Endothelial cell of umbilical vein (primary cell): ENCODE data around the gene CFAP46. TPM values are rescaled to one million over a fixed set of nuclear protein-coding genes. Genes with fewer than 3 reads are reported as not detected.

ENCODE experiments used
- BruUV-seq: library from RNA; stranded (reverse); fragments of 400-500 nt; replicated peaks from 2 replicates; lab custom pipeline; 2021; lab: Mats Ljungman, UMichigan
- CTCF ChIA-PET: fragments of 300-600, 350-600 bp; sonication (Branson Sonifier 250); formaldehyde crosslinking; loops from one replicate; lab custom pipeline; 2021; ENCODE audit warnings: antibody characterized with exemption, inconsistent platforms; lab: Charles Lee
- POLR2A ChIA-PET: fragments of 300-600, 350-600 bp; sonication (Branson Sonifier 250); formaldehyde crosslinking; loops from one replicate; lab custom pipeline; 2021; ENCODE audit warnings: antibody characterized with exemption, inconsistent platforms; lab: Charles Lee
- DNase-seq: peaks from one replicate; pipeline ENCODE4 v3.0.0-alpha.2; 2011; ENCODE audit warnings: low read depth, low spot score
- FAIRE-seq: peaks from 2 replicates; lab custom pipeline; 2011; peaks lifted over from hg19 to GRCh38; lab: Jason Lieb, UNC
- H2AFZ ChIP-seq: 2 replicates; pipeline ENCODE4 v1.6.0; 2012; ENCODE audit warnings: low read depth, low read length, control low read depth, inconsistent platforms
- H3K27ac ChIP-seq: 2 replicates; pipeline ENCODE4 v1.5.1; 2011; ENCODE audit warnings: low read depth, mild to moderate bottlenecking, control low read depth, low read length, moderate library complexity; ENCODE audit not compliant: insufficient read depth
- H3K27me3 ChIP-seq, 2 experiments: 2 replicates each; pipeline versions ENCODE4 v1.6.0 to v1.6.1; 2011; ENCODE audit warnings: low read length in 2 of 2, mixed read lengths in 1 of 2; ENCODE audit not compliant: control insufficient read depth in 2 of 2, insufficient read depth in 2 of 2
- H3K36me3 ChIP-seq, 2 experiments: 2 replicates in 1 of 2; 3 replicates in 1 of 2; pipeline ENCODE4 v1.5.1; 2011; ENCODE audit warnings: low read length in 2 of 2, mild to moderate bottlenecking in 1 of 2, moderate library complexity in 1 of 2; ENCODE audit not compliant: control insufficient read depth in 2 of 2, insufficient read depth in 2 of 2; ENCODE audit errors: extremely low read depth in 1 of 2
- H3K4me1 ChIP-seq: 3 replicates; pipeline ENCODE4 v1.5.1; 2011; ENCODE audit warnings: mild to moderate bottlenecking, low read length; ENCODE audit not compliant: control insufficient read depth, insufficient read depth; ENCODE audit errors: extremely low read depth
- H3K4me2 ChIP-seq: 2 replicates; pipeline ENCODE4 v1.6.1; 2011; ENCODE audit warnings: low read length, control low read depth, mixed read lengths; ENCODE audit not compliant: insufficient read depth
- H3K4me3 ChIP-seq, 3 experiments: fragments of 200-600 bp in 1 of 3; sonication (generic), shearing (Covaris generic) in 1 of 3; replicated peaks in 1 of 3; 2 replicates each; pipeline ENCODE4 v1.5.1; 2011 to 2016; ENCODE audit warnings: control low read depth in 3 of 3, low read length in 3 of 3, mild to moderate bottlenecking in 2 of 3, inconsistent platforms in 1 of 3, low read depth in 1 of 3, moderate library complexity in 1 of 3; ENCODE audit not compliant: insufficient read depth in 1 of 3
- H3K79me2 ChIP-seq: 2 replicates; pipeline ENCODE4 v1.6.0; 2012; ENCODE audit warnings: low read length, inconsistent platforms; ENCODE audit not compliant: control insufficient read depth, insufficient read depth
- H3K9ac ChIP-seq: replicated peaks from 2 replicates; pipeline ENCODE3; 2011; ENCODE audit warnings: low read length, control low read depth; ENCODE audit not compliant: insufficient read depth; ENCODE audit errors: extremely low read depth
- H3K9me1 ChIP-seq: replicated peaks from 3 replicates; pipeline ENCODE4 v1.6.0; 2011; ENCODE audit warnings: mild to moderate bottlenecking, low read length; ENCODE audit not compliant: control insufficient read depth, insufficient read depth; ENCODE audit errors: extremely low read depth
- H3K9me3 ChIP-seq: replicated peaks from 2 replicates; pipeline ENCODE4 v1.5.1; 2012; ENCODE audit warnings: low read length, inconsistent platforms; ENCODE audit not compliant: control insufficient read depth, insufficient read depth
- H4K20me1 ChIP-seq: replicated peaks from 2 replicates; pipeline ENCODE3; 2011; ENCODE audit warnings: mild to moderate bottlenecking, low read length; ENCODE audit not compliant: control insufficient read depth, insufficient read depth; ENCODE audit errors: extremely low read depth
- EZH2 ChIP-seq: IDR thresholded peaks from 2 replicates; pipeline ENCODE4 v1.6.1; 2012; ENCODE audit warnings: borderline replicate concordance, low read depth, mild to moderate bottlenecking, moderate library complexity, low read length, inconsistent platforms; ENCODE audit not compliant: severe bottlenecking
- FOS ChIP-seq: IDR thresholded peaks from 2 replicates; pipeline ENCODE4 v1.6.1; 2011; ENCODE audit warnings: mild to moderate bottlenecking, low read length, moderate library complexity, borderline replicate concordance; ENCODE audit not compliant: insufficient read depth
- GATA2 ChIP-seq: IDR thresholded peaks from 2 replicates; pipeline ENCODE4 v1.7.0; 2011; ENCODE audit warnings: low read depth, mild to moderate bottlenecking, moderate library complexity, mixed read lengths, low read length; ENCODE audit not compliant: insufficient read length, insufficient read depth
- MYC ChIP-seq: IDR thresholded peaks from one replicate; pipeline ENCODE4 v1.6.1; 2011; ENCODE audit warnings: mild to moderate bottlenecking, low read depth, low read length
- POLR2A ChIP-seq: IDR thresholded peaks from 2 replicates; pipeline ENCODE4 v1.6.1; 2012; ENCODE audit warnings: low read depth, mild to moderate bottlenecking, control low read depth, low read length
- dilution Hi-C: fragments of 300-500 bp; cut with MboI; formaldehyde crosslinking; loops from one replicate; pipeline ENCODE4 v1.15.0; 2019; ENCODE audit warnings: low sequenced_read_pairs; ENCODE audit not compliant: extremely low pct_ligation_motif_present
- intact Hi-C: fragments of 100-400 bp; cut with micrococcal nuclease; formaldehyde crosslinking; loops from one replicate; pipeline ENCODE4 v1.10.0; 2022
- polyA plus RNA-seq, 4 experiments: library from polyadenylated mRNA; depleted of rRNA in 3 of 4; stranded (reverse) in 3 of 4; unstranded in 1 of 4; fragments of >200 nt; gene quantifications; 2 replicates each; pipeline versions ENCODE4 v1.2.1 to v1.2.3, GENCODE V29; 2011 to 2012; ENCODE audit warnings: missing spikeins in 1 of 4
- total RNA-seq: library from RNA; stranded (reverse); gene quantifications from 2 replicates; pipeline ENCODE4 v1.2.3, GENCODE V29; 2021
- TF ChIP-seq, protein P1 (sequence below): IDR thresholded peaks from 2 replicates; pipeline ENCODE4 v1.6.1; 2011; ENCODE audit not compliant: insufficient read depth, insufficient read length

The CFAP46 gene
- total and polyA plus RNA-seq, 2 donors (not counting 3 experiments of a cell fraction or from before 2014, with no cell fraction given) = 0.75 to 0.98 TPM

DNA sequence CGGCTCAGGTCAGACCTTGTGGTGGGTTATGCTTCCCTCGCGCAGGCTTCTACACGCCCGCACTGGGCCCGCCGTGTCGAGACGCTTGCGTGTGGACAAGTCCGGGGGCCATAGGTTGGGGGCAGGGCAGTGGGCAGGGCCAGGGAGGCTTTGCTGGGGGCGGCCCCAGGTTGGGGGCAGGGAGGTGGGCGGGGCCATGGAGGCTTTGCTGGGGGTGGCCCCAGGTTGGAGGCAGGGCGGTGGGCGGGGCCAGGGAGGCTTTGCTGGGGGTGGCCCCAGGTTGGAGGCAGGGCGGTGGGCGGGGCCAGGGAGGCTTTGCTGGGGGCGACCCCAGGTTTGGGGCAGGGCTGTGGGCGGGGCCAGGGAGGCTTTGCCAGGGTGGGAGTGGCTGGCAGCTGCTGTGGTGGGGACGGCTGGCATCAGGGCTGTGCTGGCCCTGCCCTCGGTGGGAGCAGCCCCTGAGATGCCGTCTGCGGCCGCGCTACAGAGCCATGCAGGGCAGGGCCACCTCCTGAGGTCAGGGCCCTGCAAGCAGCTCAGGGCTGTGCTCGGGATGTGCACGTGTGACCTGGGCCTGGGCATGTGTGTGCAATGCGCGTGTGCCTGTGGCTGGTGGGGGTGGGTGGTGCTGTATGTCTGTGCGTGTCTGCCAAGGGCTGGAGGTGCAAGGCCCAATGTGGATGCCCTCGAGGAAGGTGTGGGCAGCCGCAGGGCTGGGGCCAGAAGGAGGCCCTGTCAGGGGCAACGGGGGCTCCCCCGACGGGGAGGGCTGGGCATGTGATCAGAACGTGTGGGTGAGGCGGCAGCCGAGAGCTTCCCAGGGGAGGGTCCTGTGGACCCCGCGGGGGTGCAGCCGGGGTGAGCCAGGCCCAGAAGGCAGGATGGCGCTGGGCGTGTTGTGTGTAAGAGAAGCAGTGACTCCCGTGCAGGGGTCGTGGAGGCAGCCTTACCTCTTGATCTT is 84.0 kb downstream of the CFAP46 start:
- Histone ChIP-seq H3K4me3 (no peak overlapping the region), H3K9me3 (no peaks in the 10 kb centered on the region), H3K36me3 (no peaks in the 10 kb centered on the region), H3K27ac (no peak overlapping the region), H3K79me2 (no peaks in the 10 kb centered on the region), H3K9ac (no peak overlapping the region), H4K20me1 (no peaks in the 10 kb centered on the region), H3K4me1 (no peaks in the 10 kb centered on the region), H3K4me2 (no peak overlapping the region), H3K9me1 (no peaks in the 10 kb centered on the region), H2AFZ (no peak overlapping the region), H3K27me3 (peaks cover 0 to 2% of the 10 kb centered on the region in 2 experiments)
- intact Hi-C loops (no loop called here), dilution Hi-C loops (no loop called here)
- no peak for TF ChIP-seq MYC
- TF ChIP-seq GATA2 = no peak
- no peak for TF ChIP-seq FOS
- TF ChIP-seq EZH2 = no peak
- TF ChIP-seq, protein P1, sequence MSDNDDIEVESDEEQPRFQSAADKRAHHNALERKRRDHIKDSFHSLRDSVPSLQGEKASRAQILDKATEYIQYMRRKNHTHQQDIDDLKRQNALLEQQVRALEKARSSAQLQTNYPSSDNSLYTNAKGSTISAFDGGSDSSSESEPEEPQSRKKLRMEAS = no peak
- TF ChIP-seq POLR2A = no peak
- DNase-seq (no peak), FAIRE-seq (no peak)
- BruUV-seq = no TSS peak
- POLR2A ChIA-PET = no interaction called here
- CTCF ChIA-PET = no interaction called here
